GM12878 (cell line): ENCODE results near the gene NUDT3. TPM values are rescaled to one million over a fixed set of nuclear protein-coding genes. Genes with fewer than 3 reads are reported as not detected.
A peak's percentile ranks its signal among the peaks of the same experiment; 100 is the strongest.

Experiments used
- ATAC-seq: fragments of 200-7000 bp; cut with Tn5 transposase; 3 replicates; pipeline ENCODE4 v1.9.1; 2020; ENCODE audit warnings: mild to moderate bottlenecking, moderate library complexity
- BruUV-seq: library from RNA; stranded (reverse); fragments of 400-500 nt; replicated peaks from 2 replicates; lab custom pipeline; 2021; lab: Mats Ljungman, UMichigan
- CTCF ChIA-PET: fragments of 300-600 bp; sonication (Branson Sonifier 250); formaldehyde crosslinking; extraction: SDS; loops from one replicate; lab custom pipeline; 2021; ENCODE audit warnings: inconsistent platforms; lab: Yijun Ruan, JAX
- POLR2A ChIA-PET: fragments of 350-600 bp; formaldehyde crosslinking; extraction: SDS; loops from one replicate; lab custom pipeline; 2021; ENCODE audit warnings: inconsistent platforms; lab: Charles Lee
- RAD21 ChIA-PET: fragments of 300-600 bp; sonication (Branson Sonifier 250); formaldehyde crosslinking; loops from one replicate; lab custom pipeline; 2023; ENCODE audit warnings: antibody characterized with exemption; ENCODE audit not compliant: unreplicated experiment; lab: Charles Lee
- SMC1A ChIA-PET: fragments of 300-600 bp; sonication (Branson Sonifier 250); formaldehyde crosslinking; loops from one replicate; lab custom pipeline; 2023; ENCODE audit not compliant: unreplicated experiment, uncharacterized antibody; lab: Charles Lee
- DNase-seq: peaks from one replicate; pipeline ENCODE4 v3.0.0-alpha.2; 2011; ENCODE audit warnings: low read depth, low spot score
- FAIRE-seq: peaks from 3 replicates; lab custom pipeline; 2011; peaks lifted over from hg19 to GRCh38; lab: Jason Lieb, UNC
- H2AFZ ChIP-seq: 2 replicates; pipeline ENCODE4 v1.6.0; 2011; ENCODE audit warnings: low read depth, low read length, control low read depth; ENCODE audit not compliant: control insufficient read depth
- H3K27ac ChIP-seq: 2 replicates; pipeline ENCODE4 v1.5.1; 2011; ENCODE audit warnings: control low read depth; ENCODE audit not compliant: control insufficient read depth, insufficient read depth
- H3K27me3 ChIP-seq, 2 experiments: replicated peaks in 1 of 2; 2 replicates each; pipeline versions ENCODE4 v1.6.0 to v1.6.1; 2011; ENCODE audit warnings: low read length in 1 of 2; ENCODE audit not compliant: control insufficient read depth in 2 of 2, insufficient read depth in 2 of 2
- H3K36me3 ChIP-seq, 2 experiments: 2 replicates each; pipeline ENCODE4 v1.5.1; 2011; ENCODE audit warnings: low read length in 1 of 2; ENCODE audit not compliant: control insufficient read depth in 2 of 2, insufficient read depth in 2 of 2
- H3K4me1 ChIP-seq: 2 replicates; pipeline ENCODE4 v1.6.1; 2011; ENCODE audit warnings: mild to moderate bottlenecking, low read length, moderate library complexity, mixed read lengths; ENCODE audit not compliant: control insufficient read depth, insufficient read depth
- H3K4me2 ChIP-seq: 2 replicates; pipeline ENCODE4 v1.6.0; 2011; ENCODE audit warnings: control low read depth; ENCODE audit not compliant: control insufficient read depth, insufficient read depth
- H3K4me3 ChIP-seq: fragments of 200-600 bp; sonication (generic); 2 replicates; pipeline ENCODE4 v1.5.1; 2016
- H3K79me2 ChIP-seq: 2 replicates; pipeline ENCODE4 v1.6.0; 2011; ENCODE audit warnings: low read length; ENCODE audit not compliant: control insufficient read depth, insufficient read depth
- H3K9ac ChIP-seq: 2 replicates; pipeline ENCODE4 v1.8.0; 2011; ENCODE audit warnings: low read length, control low read depth, mixed read lengths; ENCODE audit not compliant: control insufficient read depth, insufficient read depth
- H3K9me3 ChIP-seq: replicated peaks from 3 replicates; pipeline ENCODE4 v1.5.1; 2011; ENCODE audit warnings: mild to moderate bottlenecking, low read length; ENCODE audit not compliant: control insufficient read depth, insufficient read depth
- H4K20me1 ChIP-seq: 2 replicates; pipeline ENCODE4 v1.6.0; 2011; ENCODE audit not compliant: control insufficient read depth, insufficient read depth
- CBX3 ChIP-seq: fragments of 200-600 bp; sonication (generic); IDR thresholded peaks from 2 replicates; pipeline ENCODE4 v1.6.1; 2016; ENCODE audit warnings: low read depth, borderline replicate concordance
- DPF2 ChIP-seq: fragments of 450-650 bp; IDR thresholded peaks from 2 replicates; pipeline ENCODE4 v1.6.1; 2017; ENCODE audit warnings: mild to moderate bottlenecking
- PKNOX1 ChIP-seq: fragments of 450-650 bp; IDR thresholded peaks from 2 replicates; pipeline ENCODE4 v1.6.1; 2016; ENCODE audit warnings: mild to moderate bottlenecking
- RUNX3 ChIP-seq: IDR thresholded peaks from 2 replicates; pipeline ENCODE4 v1.6.1; 2012; ENCODE audit warnings: low read length, inconsistent platforms
- WGBS: methylation state at CpG from one replicate; pipeline ENCODE4 v1.1.6; 2016; ENCODE audit warnings: low lambda C conversion rate; ENCODE audit not compliant: insufficient replicate concordance, insufficient coverage; ENCODE audit errors: missing lambda C conversion rate; 5-methylcytosine and 5-hydroxymethylcytosine counted together
- in situ Hi-C: fragments of 300-500 bp; cut with MboI; formaldehyde crosslinking; loops from 9 replicates; pipeline ENCODE4 v1.14.3; 2018; ENCODE audit warnings: mixed read lengths
- intact Hi-C: fragments of 100-400 bp; cut with micrococcal nuclease; formaldehyde crosslinking; loops from one replicate; pipeline ENCODE4 v1.14.2; 2022; ENCODE audit not compliant: unreplicated experiment
- polyA plus RNA-seq, 11 experiments: library from polyadenylated mRNA; depleted of rRNA in 4 of 11; unstranded in 6 of 11; stranded (reverse) in 5 of 11; fragments of >200 nt; fragmentation: Nextera tagmentation in 4 of 11; fragmentation: Illumina TruSeq in 1 of 11; extraction: Ambion mirVana in 4 of 11; extraction: Trizol in 1 of 11; gene quantifications; 1 replicate in 1 of 11; 2 replicates in 10 of 11; pipeline versions ENCODE4 v1.2.1 to v1.2.3, GENCODE V29; 2011 to 2016; ENCODE audit warnings: inconsistent platforms in 2 of 11, missing spikeins in 2 of 11, low read depth in 1 of 11
- total RNA-seq, 4 experiments: library from RNA; depleted of rRNA in 3 of 4; stranded (reverse); fragments of >200 nt in 3 of 4; fragmentation: Illumina TruSeq in 1 of 4; extraction: Trizol in 1 of 4; gene quantifications; 2 replicates each; pipeline versions ENCODE4 v1.2.1 to v1.2.3, GENCODE V29; 2013 to 2021

The NUDT3 gene
- total and polyA plus RNA-seq, 10 of the 15 experiments (the other 5 are each of a cell fraction or from before 2014, with no cell fraction given): 2.4 to 32.3 (median 25.5) TPM

- no peak overlapping the region for H3K9ac ChIP-seq
- H4K20me1 ChIP-seq: no peaks in the 10 kb centered on the region
- no peak for FAIRE-seq
- no peaks in the 10 kb centered on the region for H3K27me3 ChIP-seq
- ATAC-seq: no peak
- ChIA-PET POLR2A (interaction anchor here (0.8 to 1.4 kb wide), 3 partner anchors 93 to 145 kb away, joined by 3 to 6 read pairs (median 3); partner anchors contain the start of gene SMIM29), RAD21 (interaction anchor here (1.4 to 7.2 kb wide), 3 partner anchors 21 to 198 kb away, joined by 5 to 46 read pairs (median 38); partner anchors contain the start of gene SMIM29), CTCF (interaction anchor here (1.3 to 4.5 kb wide), 6 partner anchors 21 to 198 kb away, joined by 3 to 54 read pairs (median 14); partner anchors contain the start of gene SMIM29), SMC1A (interaction anchor here (0.7 to 4.4 kb wide), 3 partner anchors 21 to 168 kb away, joined by 3 to 44 read pairs (median 27); partner anchors contain the start of gene SMIM29)
- in situ Hi-C loops: no loop called here
- 100% methylated on average over 3 of the region's 3 CpGs for WGBS
- no peak for DNase-seq
- no peak overlapping the region for H3K27ac ChIP-seq
- H3K4me1 ChIP-seq: peaks cover 3% of the 10 kb centered on the region
- H3K9me3 ChIP-seq: peaks cover 2% of the 10 kb centered on the region; the same call in 2 of the 3 replicates
- intact Hi-C loops: loop anchor here (2.0 to 5.0 kb wide), 4 partner anchors 47 to 145 kb away; partner anchors contain the start of gene SMIM29
- BruUV-seq: no TSS peak
- no peaks in the 10 kb centered on the region for H3K36me3 ChIP-seq
- 0 out of 2 replicates have a peak overlapping the region, but pooled peaks have one; percentile 31 for H3K4me3 ChIP-seq
- H2AFZ ChIP-seq: no peak overlapping the region
- peaks cover 40% of the 10 kb centered on the region for H3K79me2 ChIP-seq
- H3K4me2 ChIP-seq: no peak overlapping the region
- TF ChIP-seq CBX3 (no peak), PKNOX1 (0 out of 2 replicates have a peak, but pooled peaks have one; percentile 26), DPF2 (no peak), RUNX3 (no peak)
Measured at GRCh38 chr6:34393966-34394305, 1.5 kb upstream of the NUDT3 start.
